Measurements from ENCODE around the gene POLR1E.

GRCh38 chr9:37523916-37524315 lies 38.2 kb downstream of the POLR1E start:
- TF ChIP-seq CTCF (IDR thresholded peaks at IDR 0.05; ENCODE audit: low read length) (no peak), EZH2phosphoT487 (IDR thresholded peaks at IDR 0.05; ENCODE audit: low read length) (no peak)

Data from MM.1S (cell line).